Body of pancreas (tissue), 4 donors: ENCODE measurements around the gene ALG3. TPM values are rescaled to one million over a fixed set of nuclear protein-coding genes. Genes with fewer than 3 reads are reported as not detected.
A peak's percentile ranks its signal among the peaks of the same experiment; 100 is the strongest.

Experiments
- ATAC-seq: fragments of 150-250 bp; one replicate; pipeline ENCODE4 v1.9.1; 2016
- DNase-seq, 4 donors: peaks; one replicate each; pipeline ENCODE4 v3.0.0-alpha.2; 2019
- H3K27ac ChIP-seq, 4 donors: fragments of 200-600 bp; sonication (generic); 1 replicate in 3 of 4; 2 replicates in 1 of 4; pipeline versions ENCODE4 v1.5.1 to v1.6.1; 2016 to 2019; ENCODE audit warnings: mild to moderate bottlenecking in 1 of 4, mixed read lengths in 1 of 4, moderate library complexity in 1 of 4
- H3K27me3 ChIP-seq, 2 donors: fragments of 200-600 bp; sonication (generic); one replicate each; pipeline ENCODE4 v1.6.0; 2016; ENCODE audit warnings: mild to moderate bottlenecking in 1 of 2
- H3K36me3 ChIP-seq, 2 donors: fragments of 200-600 bp; sonication (generic); replicated peaks in 1 of 2; 2 replicates each; pipeline ENCODE4 v1.5.1; 2016; ENCODE audit warnings: low read depth in 2 of 2; ENCODE audit not compliant: insufficient read depth in 1 of 2
- H3K4me1 ChIP-seq: fragments of 200-600 bp; sonication (generic); one replicate; pipeline ENCODE4 v1.6.0; 2016
- H3K4me3 ChIP-seq, 2 donors: fragments of 200-600 bp; sonication (generic); 1 replicate in 1 of 2; 2 replicates in 1 of 2; pipeline ENCODE4 v1.5.1; 2016 to 2019
- H3K9me3 ChIP-seq, 3 donors: fragments of 200-600 bp; sonication (generic); 1 replicate in 2 of 3; 2 replicates in 1 of 3; pipeline ENCODE4 v1.5.1; 2016
- CTCF ChIP-seq, 7 experiments: fragments of 450-650 bp in 4 of 7; fragments of 200-600 bp in 3 of 7; sonication (generic) in 3 of 7; IDR thresholded peaks; one replicate each; pipeline ENCODE4 v1.5.1; 2016 to 2019; ENCODE audit warnings: antibody characterized with exemption in 7 of 7
- POLR2A ChIP-seq, 3 donors: fragments of 450-650 bp; IDR thresholded peaks; one replicate each; pipeline ENCODE4 v1.6.1; 2016; ENCODE audit warnings: antibody characterized with exemption in 3 of 3, mild to moderate bottlenecking in 2 of 3
- WGBS, 2 donors: methylation state at CpG; one replicate each; pipeline ENCODE4 v1.1.5; 2017; 5-methylcytosine and 5-hydroxymethylcytosine counted together
- intact Hi-C: fragments of 100-400 bp; cut with DNase I; formaldehyde crosslinking; loops from one replicate; pipeline ENCODE4 v1.15.1; 2023
- total RNA-seq, 2 donors: library from RNA; depleted of rRNA; stranded (reverse); fragments of >200 nt; gene quantifications; one replicate each; pipeline ENCODE4 v1.1.0, GENCODE V29; 2016

Gene ALG3
- total RNA-seq, 2 donors from 2014 or later = 32.4 to 67.6 TPM

- ATAC-seq (no peak), DNase-seq (no peak)
- H3K27ac ChIP-seq = no peak overlapping the region
- H3K4me3 ChIP-seq = no peak overlapping the region
- no peak for TF ChIP-seq CTCF (IDR thresholded peaks at IDR 0.05)
- H3K9me3 ChIP-seq = no peaks in the 10 kb centered on the region
- no peaks in the 10 kb centered on the region for H3K27me3 ChIP-seq
- H3K4me1 ChIP-seq = peaks cover 6% of the 10 kb centered on the region
- 83 to 86% methylated on average over 17 to 22 of the region's 22 CpGs for WGBS, 2 donors
- intact Hi-C loops = no loop called here
- no peaks in the 10 kb centered on the region for H3K36me3 ChIP-seq
These were observed 42.4 kb upstream of the ALG3 start for GRCh38 chr3:184291044-184291737.

GRCh38 chr3:184290331-184290730 lies 41.6 kb upstream of the ALG3 start:
- Histone ChIP-seq H3K9me3 (no peaks in the 10 kb centered on the region), H3K27ac (no peak overlapping the region), H3K27me3 (no peaks in the 10 kb centered on the region), H3K4me3 (no peak overlapping the region), H3K4me1 (no peaks in the 10 kb centered on the region), H3K36me3 (no peaks in the 10 kb centered on the region)
- ATAC-seq = no peak
- 76 to 78% methylated on average over 9 to 10 of the region's 10 CpGs for WGBS, 2 donors
- no peak for DNase-seq
- intact Hi-C loops = no loop called here
- TF ChIP-seq CTCF (IDR thresholded peaks at IDR 0.05) = no peak
- no peak for TF ChIP-seq POLR2A (IDR thresholded peaks at IDR 0.05)

- peak; percentile 73 for ATAC-seq
- Histone ChIP-seq H3K27ac (no peak overlapping the region), H3K27me3 (no peaks in the 10 kb centered on the region), H3K36me3 (no peaks in the 10 kb centered on the region), H3K4me1 (peaks cover 5% of the 10 kb centered on the region), H3K4me3 (no peak overlapping the region), H3K9me3 (no peaks in the 10 kb centered on the region)
- intact Hi-C loops = no loop called here
- DNase-seq = peak; percentile 59 to 71 (median 66)
- TF ChIP-seq CTCF (IDR thresholded peaks at IDR 0.05) = peak; percentile 35 to 72 (median 59)
- TF ChIP-seq POLR2A (IDR thresholded peaks at IDR 0.05) = no peak
- WGBS, 2 donors = 10 to 11% methylated on average over 10 of the region's 10 CpGs
These were observed 40.7 kb upstream of the ALG3 start for GRCh38 chr3:184289426-184289938.

GRCh38 chr3:184284696-184285095 lies 35.9 kb upstream of the ALG3 start:
- H3K27ac ChIP-seq = no peak overlapping the region
- H3K4me1 ChIP-seq = peaks cover 6% of the 10 kb centered on the region
- ATAC-seq (peak; percentile 92), DNase-seq (peak; percentile 73 to 90 (median 82))
- no peaks in the 10 kb centered on the region for H3K27me3 ChIP-seq
- 6 to 25% methylated on average over 3 to 4 of the region's 4 CpGs for WGBS, 2 donors
- H3K9me3 ChIP-seq = no peaks in the 10 kb centered on the region
- TF ChIP-seq POLR2A (IDR thresholded peaks at IDR 0.05) (no peak), CTCF (IDR thresholded peaks at IDR 0.05) (peak in 6 of 7 experiments; percentile 26 to 69 (median 64))
- no peaks in the 10 kb centered on the region for H3K36me3 ChIP-seq
- intact Hi-C loops = no loop called here
- H3K4me3 ChIP-seq = no peak overlapping the region

GRCh38 chr3:184283681-184284080 lies 34.9 kb upstream of the ALG3 start:
- TF ChIP-seq CTCF (IDR thresholded peaks at IDR 0.05) (no peak), POLR2A (IDR thresholded peaks at IDR 0.05) (no peak)
- DNase-seq = no peak
- 82 to 89% methylated on average over 8 of the region's 8 CpGs for WGBS, 2 donors
- Histone ChIP-seq H3K36me3 (no peaks in the 10 kb centered on the region), H3K9me3 (no peaks in the 10 kb centered on the region), H3K4me3 (no peak overlapping the region), H3K27me3 (no peaks in the 10 kb centered on the region), H3K4me1 (peaks cover 6% of the 10 kb centered on the region), H3K27ac (no peak overlapping the region)
- intact Hi-C loops = no loop called here
- ATAC-seq = no peak
